Kidney (tissue), 14 donors: ENCODE data around the gene DOCK10. TPM values are rescaled to one million over a fixed set of nuclear protein-coding genes. Genes with fewer than 3 reads are reported as not detected.

Experiments used
- DNase-seq, 5 donors: peaks; one replicate each; pipeline ENCODE4 v3.0.0-alpha.2; 2013 to 2020
- FAIRE-seq: peaks from 2 replicates; lab custom pipeline; 2012; peaks lifted over from hg19 to GRCh38; lab: Jason Lieb, UNC
- H3K27ac ChIP-seq, 2 donors: one replicate each; pipeline ENCODE4 v1.7.0; 2013; ENCODE audit warnings: low read depth in 2 of 2, low read length in 2 of 2, inconsistent platforms in 1 of 2
- H3K27me3 ChIP-seq: one replicate; pipeline ENCODE4 v1.7.1; 2013; ENCODE audit warnings: low read length, inconsistent platforms; ENCODE audit not compliant: control insufficient read depth, insufficient read depth
- H3K36me3 ChIP-seq, 3 donors: one replicate each; pipeline versions ENCODE4 v1.7.0 to v1.7.1; 2013; ENCODE audit warnings: low read length in 3 of 3, control low read depth in 1 of 3, inconsistent platforms in 1 of 3; ENCODE audit not compliant: insufficient read depth in 3 of 3, control insufficient read depth in 2 of 3
- H3K4me1 ChIP-seq, 3 donors: one replicate each; pipeline versions ENCODE4 v1.7.0 to v1.7.1; 2013; ENCODE audit warnings: low read length in 3 of 3, inconsistent platforms in 1 of 3, low read depth in 1 of 3; ENCODE audit not compliant: control insufficient read depth in 2 of 3, insufficient read depth in 2 of 3
- H3K4me3 ChIP-seq, 3 donors: one replicate each; pipeline versions ENCODE4 v1.7.0 to v1.8.1; 2013; ENCODE audit warnings: low read length in 3 of 3, control low read depth in 1 of 3, inconsistent platforms in 1 of 3
- H3K9ac ChIP-seq, 3 donors: one replicate each; pipeline versions ENCODE4 v1.7.0 to v1.7.1; 2013; ENCODE audit warnings: low read length in 3 of 3, control low read depth in 1 of 3, inconsistent platforms in 1 of 3
- H3K9me3 ChIP-seq, 3 donors: one replicate each; pipeline versions ENCODE4 v1.7.0 to v1.7.1; 2013; ENCODE audit warnings: low read length in 3 of 3, control low read depth in 1 of 3, inconsistent platforms in 1 of 3; ENCODE audit not compliant: control insufficient read depth in 2 of 3, insufficient read depth in 1 of 3
- CTCF ChIP-seq: IDR thresholded peaks from 3 replicates; pipeline ENCODE4 v1.5.1; 2012; ENCODE audit warnings: mild to moderate bottlenecking, moderate library complexity, borderline replicate concordance; ENCODE audit not compliant: insufficient read depth; ENCODE audit errors: extremely low read depth
- intact Hi-C: fragments of 100-400 bp; cut with DNase I; formaldehyde crosslinking; loops from one replicate; pipeline ENCODE4 v1.11.1; 2022
- polyA plus RNA-seq: library from polyadenylated mRNA; stranded (reverse); fragments of 350-450 nt; fragmentation: Illumina TruSeq; extraction: RNeasy Lipid Tissue Mini Kit (QIAGEN cat#74804); gene quantifications from one replicate; pipeline ENCODE4 v1.2.3, GENCODE V29; 2014; ENCODE audit warnings: low read depth, low replicate concordance; ENCODE audit not compliant: insufficient read depth
- total RNA-seq: library from RNA; stranded (reverse); fragmentation: NEBNext Ultra II Directional; extraction: Animal tissue kit (Norgen Biotek cat#: 25700); gene quantifications from one replicate; pipeline ENCODE4 v1.2.1, GENCODE V29; 2021
- donor health status: control.
- donor health status: control.
- donor health status: control.
- donor health status: control.
- donor health status: control.
- donor health status: DM: yes; HTN: yes; CAD: no.
- donor health status: Normal renal cell carcinoma (clear cell type).

Gene DOCK10
- total and polyA plus RNA-seq, 2 donors from 2014 or later, result 2.1 to 33.8 TPM

GRCh38 chr2:224724331-224724730 is 317.9 kb downstream of the DOCK10 start:
- TF ChIP-seq CTCF, result no peak
- intact Hi-C loops, result no loop called here

GRCh38 chr2:224723586-224724217 is 318.6 kb downstream of the DOCK10 start:
- no peak for TF ChIP-seq CTCF
- DNase-seq (no peak), FAIRE-seq (no peak)
- Histone ChIP-seq H3K4me3 (no peak overlapping the region), H3K27me3 (no peaks in the 10 kb centered on the region), H3K9me3 (peaks cover 0 to 2% (median 0%) of the 10 kb centered on the region in 3 donors), H3K27ac (no peak overlapping the region), H3K9ac (no peak overlapping the region), H3K36me3 (no peaks in the 10 kb centered on the region), H3K4me1 (no peaks in the 10 kb centered on the region)
- intact Hi-C loops, result no loop called here

More at GRCh38 chr2:224724331-224724730, 317.9 kb downstream of the DOCK10 start:
- Histone ChIP-seq H3K4me1 (no peaks in the 10 kb centered on the region), H3K9me3 (peaks cover 0 to 5% (median 0%) of the 10 kb centered on the region in 3 donors), H3K27ac (no peak overlapping the region), H3K4me3 (no peak overlapping the region), H3K9ac (no peak overlapping the region), H3K27me3 (no peaks in the 10 kb centered on the region), H3K36me3 (no peaks in the 10 kb centered on the region)
- FAIRE-seq, result no peak
- no peak for DNase-seq

GRCh38 chr2:224722770-224723169 is 319.5 kb downstream of the DOCK10 start:
- DNase-seq (peak in 1 of 5 donors; percentile 3), FAIRE-seq (no peak)
- H3K4me3 ChIP-seq, result no peak overlapping the region
- intact Hi-C loops, result no loop called here
- no peaks in the 10 kb centered on the region for H3K4me1 ChIP-seq
- H3K36me3 ChIP-seq, result no peaks in the 10 kb centered on the region
- H3K27me3 ChIP-seq, result no peaks in the 10 kb centered on the region
- TF ChIP-seq CTCF, result no peak
- no peak overlapping the region for H3K9ac ChIP-seq
- H3K27ac ChIP-seq, result no peak overlapping the region
- H3K9me3 ChIP-seq, result no peaks in the 10 kb centered on the region

GRCh38 chr2:224722250-224722649 is 320.0 kb downstream of the DOCK10 start:
- no peak for FAIRE-seq
- H3K36me3 ChIP-seq, result no peaks in the 10 kb centered on the region

More at GRCh38 chr2:224722250-224722649, 320.0 kb downstream of the DOCK10 start:
- intact Hi-C loops, result no loop called here
- H3K9me3 ChIP-seq, result no peaks in the 10 kb centered on the region
- no peaks in the 10 kb centered on the region for H3K4me1 ChIP-seq
- H3K27me3 ChIP-seq, result no peaks in the 10 kb centered on the region
- H3K4me3 ChIP-seq, result no peak overlapping the region
- H3K27ac ChIP-seq, result no peak overlapping the region
- no peak for TF ChIP-seq CTCF
- H3K9ac ChIP-seq, result no peak overlapping the region
- no peak for DNase-seq
